HG03575 (cell line): Measurements from ENCODE around the gene PBX1.

Experiments
- ATAC-seq: cut with Tn5 transposase; IDR thresholded peaks from one replicate; pipeline ENCODE4 v1.9.1; 2021; ENCODE audit not compliant: unreplicated experiment, insufficient number of reproducible peaks, low FRiP score; ENCODE audit errors: extremely low read depth

The PBX1 gene

DNA sequence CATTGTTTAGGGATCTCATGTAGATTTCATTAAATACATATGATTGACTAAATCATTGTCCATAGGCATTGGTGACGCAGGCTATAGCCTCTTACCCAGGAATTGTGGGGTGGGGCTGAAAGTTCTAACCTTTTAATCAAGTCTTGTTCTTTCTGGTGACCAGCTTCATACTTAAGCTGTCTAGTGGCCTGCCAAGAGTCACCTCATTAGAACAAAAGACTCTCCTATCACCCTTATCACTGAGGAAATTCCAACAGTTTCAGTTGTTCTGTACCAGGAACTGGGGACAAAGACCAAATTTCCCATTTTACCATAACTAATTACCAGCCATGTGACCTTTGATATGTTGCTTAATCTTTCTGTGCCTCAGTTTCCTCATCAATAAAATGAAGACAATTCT lies 298.5 kb downstream of the PBX1 start:
- ATAC-seq: no peak

DNA sequence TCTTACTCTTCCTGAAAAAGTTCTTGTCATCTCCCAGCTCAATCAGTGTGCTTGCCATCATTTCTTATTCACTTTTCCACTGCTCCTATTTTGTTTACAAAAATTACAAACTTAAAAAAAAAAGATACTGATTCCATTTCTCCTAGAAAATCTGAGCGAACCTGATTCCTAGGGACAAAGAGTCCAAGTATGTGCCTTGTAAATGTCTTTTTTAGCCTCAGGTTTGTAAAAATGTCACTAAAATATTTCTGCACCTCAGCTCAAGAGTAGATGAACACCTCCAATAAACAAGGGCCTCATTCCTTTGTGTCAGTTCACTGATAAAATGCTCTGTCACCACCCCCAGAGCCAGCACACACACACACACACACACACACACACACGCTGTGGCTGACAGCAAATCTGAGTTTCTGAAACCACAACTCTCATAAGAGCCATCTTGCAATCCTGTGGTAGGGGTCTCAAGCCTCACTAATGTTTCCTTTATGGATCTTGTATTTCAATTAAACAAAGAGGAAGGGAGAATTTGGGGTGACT lies 299.2 kb downstream of the PBX1 start:
- no peak for ATAC-seq

DNA sequence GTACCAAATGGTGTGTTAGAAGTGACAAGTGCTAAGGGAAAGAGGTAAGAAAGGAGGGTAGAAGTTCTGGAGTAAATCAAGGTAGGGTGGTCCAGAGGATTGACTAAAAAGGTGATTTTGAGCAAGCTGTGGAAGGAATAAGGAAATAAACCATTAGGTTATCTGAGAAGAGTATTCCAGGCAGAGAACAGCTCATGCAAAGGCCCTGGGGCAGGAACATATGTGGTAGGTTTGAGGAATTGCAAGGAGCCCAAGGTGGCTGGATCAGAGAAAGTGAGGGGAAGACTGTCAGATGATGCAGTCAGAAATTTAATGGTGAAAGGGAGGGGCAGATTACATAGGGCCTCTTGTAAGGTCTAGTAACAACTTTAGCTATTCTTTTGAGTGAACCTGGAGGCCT lies 302.6 kb downstream of the PBX1 start:
- ATAC-seq: no peak

DNA sequence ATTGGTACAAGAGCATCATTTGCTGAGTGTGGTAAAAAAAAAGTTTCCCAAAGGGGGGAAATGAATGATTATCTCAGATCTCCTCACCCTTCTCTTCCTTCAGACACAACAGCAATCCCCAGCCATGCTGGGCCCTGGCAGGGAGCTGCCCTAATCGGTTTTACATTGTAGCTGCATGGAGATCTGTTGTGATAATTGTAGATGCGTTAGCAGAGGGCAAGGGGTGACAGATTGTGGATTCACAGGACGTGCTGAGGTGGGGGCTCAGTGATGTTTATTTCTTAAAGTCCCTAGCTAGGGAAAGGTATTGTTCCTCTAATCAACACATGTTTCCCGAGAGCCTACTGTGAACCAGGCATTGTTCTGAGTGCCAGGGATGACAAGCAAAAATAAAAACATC lies 304.1 kb downstream of the PBX1 start:
- ATAC-seq: no peak

DNA sequence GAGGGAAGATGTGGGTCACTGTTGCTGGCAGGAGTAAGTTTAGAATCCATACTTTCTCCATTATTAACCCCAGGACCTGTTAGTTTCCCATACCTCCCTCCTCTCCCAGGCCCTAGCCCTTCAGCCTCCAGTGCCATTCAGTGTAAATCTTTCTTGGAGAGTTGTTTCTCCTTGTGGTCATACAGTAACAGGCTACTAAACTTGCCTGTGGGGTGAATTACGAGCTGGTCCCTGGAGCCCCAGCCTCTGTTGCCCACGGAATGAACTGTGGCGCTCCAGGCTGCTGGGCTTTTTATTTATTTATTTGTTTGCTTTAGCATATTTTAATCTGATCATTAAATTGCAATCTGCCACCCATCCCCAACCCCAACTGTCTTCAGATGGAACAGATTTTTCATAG lies 305.2 kb downstream of the PBX1 start:
- ATAC-seq: no peak

DNA sequence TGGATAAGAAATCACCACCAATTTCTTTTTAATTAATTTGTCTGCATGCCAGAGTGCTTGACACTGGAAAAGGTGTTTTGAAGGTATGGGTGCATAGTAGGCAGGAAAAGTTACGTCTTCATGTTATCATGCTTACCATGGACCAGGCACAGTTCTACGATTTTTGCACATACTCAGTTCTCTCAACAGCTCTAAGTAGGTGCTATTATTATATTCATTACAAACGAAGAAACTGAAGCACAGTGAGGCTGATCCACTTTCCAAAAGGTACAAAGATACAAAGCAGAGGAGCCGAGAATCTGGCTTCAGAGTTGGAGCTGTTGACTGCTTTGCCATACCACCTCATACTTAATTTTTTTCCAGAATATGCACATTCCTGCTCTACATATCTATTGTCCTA lies 306.4 kb downstream of the PBX1 start:
- ATAC-seq: no peak

DNA sequence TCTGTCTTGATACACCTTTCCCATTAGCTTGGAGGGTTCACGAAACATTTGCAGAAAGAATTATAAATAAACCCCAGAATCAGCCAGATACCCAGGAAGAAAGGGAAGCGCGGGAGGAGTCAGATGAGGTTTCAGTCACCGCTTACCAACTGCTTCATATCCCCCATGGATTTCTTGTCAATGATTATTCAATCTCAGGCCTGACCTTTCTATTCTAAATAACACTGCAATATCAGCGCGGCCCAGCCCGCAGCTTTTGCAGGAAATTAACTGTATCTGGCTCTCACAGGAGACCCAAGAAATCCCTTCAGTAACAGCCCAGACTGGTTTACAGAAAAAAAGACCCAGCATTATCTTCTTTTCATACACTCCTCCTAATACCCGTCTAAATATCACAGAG lies 308.6 kb downstream of the PBX1 start:
- ATAC-seq: no peak

DNA sequence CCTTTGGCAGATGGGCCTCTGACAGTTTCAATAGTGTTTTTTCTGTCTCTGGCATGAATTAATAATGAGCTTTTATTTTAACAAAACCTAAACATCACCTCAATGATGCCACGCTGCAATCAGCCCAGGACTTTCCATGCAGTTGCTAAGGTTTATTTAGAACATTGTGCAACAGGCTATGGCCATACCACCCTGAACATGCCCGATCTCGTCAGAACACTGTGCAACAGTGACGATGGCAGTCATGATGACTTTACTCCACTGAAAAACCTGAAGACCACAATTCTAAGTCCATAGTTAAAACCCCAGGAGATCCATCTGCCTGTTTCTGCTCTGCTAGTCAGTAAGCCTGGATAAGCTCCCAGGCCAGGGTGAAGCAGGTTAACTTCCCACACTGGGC lies 310.0 kb downstream of the PBX1 start:
- ATAC-seq: no peak

GRCh38 chr1:164875518-164875917 lies 316.5 kb downstream of the PBX1 start:
- no peak for ATAC-seq

- no peak for ATAC-seq
Measured at GRCh38 chr1:164876398-164877116, 317.6 kb downstream of the PBX1 start.

GRCh38 chr1:164880199-164880598 lies 321.2 kb downstream of the PBX1 start:
- ATAC-seq: no peak

GRCh38 chr1:164880644-164881043 lies 321.7 kb downstream of the PBX1 start:
- no peak for ATAC-seq

DNA sequence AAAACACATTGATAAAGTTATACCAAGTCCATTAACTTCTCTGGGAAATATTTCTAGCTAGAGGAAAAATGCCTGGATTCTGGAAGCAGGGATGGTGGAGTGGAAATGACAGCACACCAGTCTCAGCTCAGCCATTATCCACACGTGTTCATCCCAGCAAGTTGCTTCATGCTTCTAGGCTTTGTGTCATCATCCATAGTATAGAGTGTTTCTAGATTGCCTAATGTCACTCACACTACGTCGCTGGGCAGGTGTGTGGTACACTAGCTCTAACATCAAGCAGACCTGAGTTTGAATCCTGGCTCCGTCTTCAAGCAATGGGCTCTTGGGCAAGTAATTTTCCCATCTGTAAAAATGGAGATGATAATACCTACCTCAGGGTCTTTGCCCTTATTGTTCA lies 326.3 kb downstream of the PBX1 start:
- ATAC-seq: no peak

DNA sequence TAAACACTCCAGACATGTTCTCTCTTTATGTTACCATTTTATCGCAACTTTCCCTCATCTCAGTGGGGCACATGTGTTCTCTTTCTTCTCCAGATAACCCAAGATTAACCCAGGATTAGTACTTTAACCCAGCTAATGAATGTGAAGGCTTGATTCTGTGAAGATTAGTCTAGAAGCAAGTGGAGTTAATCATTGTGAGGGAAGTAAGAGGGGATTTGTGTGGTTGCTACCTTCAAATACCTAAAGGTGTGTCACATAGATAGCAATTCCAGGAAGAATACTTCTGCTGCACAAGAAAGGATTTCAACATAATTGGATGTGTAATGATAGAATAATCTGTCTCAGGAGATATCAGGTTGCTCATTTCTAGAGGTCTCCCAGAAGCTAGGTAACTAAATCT lies 327.1 kb downstream of the PBX1 start:
- ATAC-seq: no peak

DNA sequence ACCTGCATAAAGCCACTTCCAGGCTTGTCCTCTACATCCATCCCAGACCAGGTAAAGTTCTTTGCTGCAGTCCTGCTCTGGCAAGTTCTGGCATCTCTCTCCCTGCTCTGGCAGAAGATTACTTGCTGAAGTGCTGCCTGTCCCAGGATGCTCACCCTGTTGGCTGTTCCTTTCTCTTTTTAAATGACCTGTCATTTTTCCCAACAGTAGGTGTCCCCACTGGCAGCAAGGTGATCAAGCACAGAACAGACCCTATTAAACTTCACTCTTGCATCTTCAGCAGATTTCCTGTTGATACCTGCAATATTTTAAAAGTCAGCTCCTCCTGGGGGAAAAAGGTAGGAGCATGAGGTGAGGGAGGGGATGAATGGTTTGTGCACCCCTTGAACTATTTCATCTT lies 332.6 kb downstream of the PBX1 start:
- no peak for ATAC-seq

DNA sequence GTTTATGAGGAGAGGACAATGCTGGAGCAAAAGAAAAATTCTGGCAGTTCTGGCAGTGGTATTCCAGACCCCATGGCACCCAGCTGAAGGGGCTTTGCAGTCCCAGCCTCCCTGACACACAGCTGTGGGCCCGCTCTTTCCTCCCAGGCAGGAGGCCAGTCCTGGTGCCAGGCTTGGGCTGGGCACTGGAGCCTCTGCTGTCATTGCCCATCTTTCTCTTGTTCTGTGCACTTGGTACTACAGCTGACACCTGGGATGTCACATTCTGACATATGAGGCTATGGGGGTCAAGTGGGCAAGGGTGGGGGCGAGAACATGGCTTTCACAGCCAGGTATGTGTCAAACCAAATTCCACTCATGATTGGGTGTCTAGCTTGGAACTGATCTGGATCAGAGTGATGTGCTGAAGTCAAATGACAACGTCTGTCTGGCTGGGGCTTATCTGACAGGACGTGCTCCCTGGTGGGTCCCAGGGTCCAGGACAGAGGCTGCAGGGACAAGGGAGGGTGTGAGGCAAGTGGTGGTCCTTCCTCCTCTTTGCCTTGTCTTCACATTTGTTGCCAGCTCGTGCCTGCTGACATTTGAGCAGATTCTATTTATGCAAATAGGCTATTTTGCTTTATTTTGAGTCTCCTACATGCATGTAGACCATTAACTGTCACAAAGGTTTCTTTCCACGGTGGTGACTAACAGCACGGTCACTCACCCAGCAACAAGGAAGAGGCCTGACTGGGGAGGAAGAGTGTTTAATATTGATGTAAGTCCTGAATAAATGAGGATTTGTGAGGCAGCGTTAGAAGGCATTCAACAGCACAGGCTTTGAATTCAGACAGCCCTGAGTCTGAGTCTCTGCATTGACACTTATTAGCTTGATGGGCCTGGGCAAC lies 336.3 kb downstream of the PBX1 start:
- no peak for ATAC-seq

GRCh38 chr1:164901031-164901430 lies 342.0 kb downstream of the PBX1 start:
- no peak for ATAC-seq
